ENCODE data around the gene FGF12. TPM values are rescaled to one million over a fixed set of nuclear protein-coding genes. Genes with fewer than 3 reads are reported as not detected.

Gene FGF12
- total and polyA plus RNA-seq, 2 of the 13 experiments (the other 11 are each of a cell fraction or from before 2014, with no cell fraction given): 0.07 TPM; not detected in 1

- no peak for FAIRE-seq
- Histone ChIP-seq H3K36me3 (replicated peaks in 1 of 2; ENCODE audit: control insufficient read depth in 1 of 2, insufficient read depth in 2 of 2, low read length in 2 of 2) (no peaks in the 10 kb centered on the region), H3K9ac (ENCODE audit: insufficient read depth, low read depth, low read length) (no peak overlapping the region), H3K27me3 (ENCODE audit: control insufficient read depth in 1 of 2, insufficient read depth in 2 of 2, low read length in 2 of 2) (no peaks in the 10 kb centered on the region), H3K4me1 (ENCODE audit: insufficient read depth, low read length) (no peaks in the 10 kb centered on the region), H3K9me3 (ENCODE audit: low read length) (no peaks in the 10 kb centered on the region), H3K4me2 (ENCODE audit: low read depth, low read length) (no peak overlapping the region), H3K27ac (ENCODE audit: extremely low read length, insufficient read depth, low read length) (no peak overlapping the region), H4K20me1 (ENCODE audit: insufficient read depth, low read length) (no peaks in the 10 kb centered on the region), H3K79me2 (ENCODE audit: insufficient read depth, low read length) (no peaks in the 10 kb centered on the region), H2AFZ (ENCODE audit: low read length) (no peak overlapping the region), H3K4me3 (replicated peaks in 1 of 3; ENCODE audit: insufficient read depth in 1 of 3, low read depth in 2 of 3, low read length in 3 of 3) (no peak overlapping the region)
- WGBS (ENCODE audit: low lambda C conversion rate): 1% methylated on average over 7 of the region's 7 CpGs
- POLR2A ChIA-PET: no interaction called here
- CTCF ChIA-PET (ENCODE audit: low intra/inter-chr PET ratio, low total read pairs): no interaction called here
- in situ Hi-C loops (cut with HindIII; ENCODE audit: extremely low pct_ligation_motif_present, low pct_unique_long_range_greater_than_20kb) (no loop called here), intact Hi-C loops (cut with micrococcal nuclease; ENCODE audit: unreplicated experiment) (no loop called here)
- DNase-seq (ENCODE audit: low spot score): no peak
- BruUV-seq (replicated peaks): no TSS peak
- no peak for ATAC-seq
- TF ChIP-seq PRMT3 (CRISPR knock-in tag; IDR thresholded peaks at IDR 0.05; ENCODE audit: borderline replicate concordance, low read depth): no peak
- TF ChIP-seq HOXA7 (CRISPR knock-in tag; IDR thresholded peaks at IDR 0.05): no peak
- no peak for TF ChIP-seq ZHX1 (CRISPR knock-in tag; IDR thresholded peaks at IDR 0.05; ENCODE audit: low read depth)
- no peak for TF ChIP-seq ZNF382 (CRISPR knock-in tag; IDR thresholded peaks at IDR 0.05; ENCODE audit: borderline replicate concordance)
Observed at GRCh38 chr3:192354687-192355086, 372.7 kb downstream of the FGF12 start.

GRCh38 chr3:192352142-192352541, 375.2 kb downstream of the FGF12 start:
- Histone ChIP-seq H4K20me1 (ENCODE audit: insufficient read depth, low read length) (no peaks in the 10 kb centered on the region), H3K4me2 (ENCODE audit: low read depth, low read length) (no peak overlapping the region), H3K79me2 (ENCODE audit: insufficient read depth, low read length) (no peaks in the 10 kb centered on the region), H3K9ac (ENCODE audit: insufficient read depth, low read depth, low read length) (no peak overlapping the region), H3K4me3 (replicated peaks in 1 of 3; ENCODE audit: insufficient read depth in 1 of 3, low read depth in 2 of 3, low read length in 3 of 3) (no peak overlapping the region), H3K9me3 (ENCODE audit: low read length) (no peaks in the 10 kb centered on the region), H3K27ac (ENCODE audit: extremely low read length, insufficient read depth, low read length) (no peak overlapping the region), H3K36me3 (replicated peaks in 1 of 2; ENCODE audit: control insufficient read depth in 1 of 2, insufficient read depth in 2 of 2, low read length in 2 of 2) (no peaks in the 10 kb centered on the region), H3K4me1 (ENCODE audit: insufficient read depth, low read length) (no peaks in the 10 kb centered on the region), H3K27me3 (ENCODE audit: control insufficient read depth in 1 of 2, insufficient read depth in 2 of 2, low read length in 2 of 2) (no peaks in the 10 kb centered on the region), H2AFZ (ENCODE audit: low read length) (no peak overlapping the region)
- in situ Hi-C loops (cut with HindIII; ENCODE audit: extremely low pct_ligation_motif_present, low pct_unique_long_range_greater_than_20kb): no loop called here
- ChIA-PET POLR2A (no interaction called here), CTCF (ENCODE audit: low intra/inter-chr PET ratio, low total read pairs) (no interaction called here)
- BruUV-seq (replicated peaks): no TSS peak
- no peak for ATAC-seq
- no peak for FAIRE-seq
- no peak for DNase-seq (ENCODE audit: low spot score)
- intact Hi-C loops (cut with micrococcal nuclease; ENCODE audit: unreplicated experiment): no loop called here
- TF ChIP-seq MAX (IDR thresholded peaks at IDR 0.05): no peak
- no peak for TF ChIP-seq NAIF1 (CRISPR knock-in tag; IDR thresholded peaks at IDR 0.05; ENCODE audit: borderline replicate concordance)
- no peak for TF ChIP-seq IRF1 (CRISPR knock-in tag; IDR thresholded peaks at IDR 0.05; ENCODE audit: low read depth)
- TF ChIP-seq YEATS4 (CRISPR knock-in tag; IDR thresholded peaks at IDR 0.05; ENCODE audit: borderline replicate concordance): no peak
- TF ChIP-seq KLF13 (CRISPR knock-in tag; IDR thresholded peaks at IDR 0.05): no peak
- TF ChIP-seq TEAD2 (CRISPR knock-in tag; IDR thresholded peaks at IDR 0.05): no peak

All from HepG2 (cell line).